Sigmoid colon (tissue), 7 donors: ENCODE results near the gene ATP5MG. TPM values are rescaled to one million over a fixed set of nuclear protein-coding genes. Genes with fewer than 3 reads are reported as not detected.

Source experiments
- DNase-seq: peaks from one replicate; pipeline ENCODE4 v3.0.0-alpha.2; 2019
- H3K27ac ChIP-seq, 4 donors: fragments of 200-600 bp; sonication (generic); one replicate each; pipeline ENCODE4 v1.5.1; 2016 to 2019; ENCODE audit warnings: mild to moderate bottlenecking in 1 of 4
- H3K27me3 ChIP-seq, 3 donors: fragments of 200-600 bp; sonication (generic); one replicate each; pipeline ENCODE4 v1.5.1; 2019; ENCODE audit warnings: mild to moderate bottlenecking in 1 of 3
- H3K36me3 ChIP-seq, 4 donors: fragments of 200-600 bp; sonication (generic); one replicate each; pipeline ENCODE4 v1.5.1; 2016 to 2019
- H3K4me1 ChIP-seq, 4 donors: fragments of 200-600 bp; sonication (generic); one replicate each; pipeline ENCODE4 v1.5.1; 2017 to 2019
- H3K4me3 ChIP-seq, 4 donors: fragments of 200-600 bp; sonication (generic); one replicate each; pipeline ENCODE4 v1.5.1; 2017 to 2019; ENCODE audit warnings: mild to moderate bottlenecking in 2 of 4, moderate library complexity in 1 of 4
- H3K9me3 ChIP-seq, 4 donors: fragments of 200-600 bp in 3 of 4; sonication (generic) in 3 of 4; one replicate each; pipeline versions ENCODE4 v1.5.1 to v1.6.1; 2013 to 2019
- CTCF ChIP-seq, 4 experiments: fragments of 450-650 bp in 3 of 4; fragments of 200-600 bp in 1 of 4; IDR thresholded peaks; one replicate each; pipeline ENCODE4 v1.5.1; 2016 to 2019; ENCODE audit warnings: antibody characterized with exemption in 4 of 4, mild to moderate bottlenecking in 3 of 4, moderate library complexity in 2 of 4
- EP300 ChIP-seq, 4 donors: sonication (generic); formaldehyde crosslinking; IDR thresholded peaks; one replicate each; pipeline ENCODE4 v1.6.1; 2017; ENCODE audit warnings: antibody characterized with exemption in 4 of 4
- POLR2A ChIP-seq, 2 donors: fragments of 450-650 bp; IDR thresholded peaks; one replicate each; pipeline ENCODE4 v1.6.1; 2016; ENCODE audit warnings: antibody characterized with exemption in 2 of 2, mild to moderate bottlenecking in 2 of 2, moderate library complexity in 2 of 2
- POLR2AphosphoS5 ChIP-seq, 4 donors: sonication (generic); formaldehyde crosslinking; IDR thresholded peaks; one replicate each; pipeline ENCODE4 v1.6.1; 2017; ENCODE audit warnings: antibody characterized with exemption in 4 of 4
- WGBS, 2 donors: extraction: QIAGEN DNeasy Blood & Tissue Kit; methylation state at CpG; one replicate each; pipeline ENCODE4 v1.1.7; 2013; 5-methylcytosine and 5-hydroxymethylcytosine counted together
- intact Hi-C: fragments of 100-400 bp; cut with DNase I; formaldehyde crosslinking; loops from one replicate; pipeline ENCODE4 v1.15.1; 2023
- polyA plus RNA-seq, 3 donors: library from polyadenylated mRNA; stranded (reverse); fragments of 200-250 nt; gene quantifications; one replicate each; pipeline ENCODE4 v1.2.3, GENCODE V29; 2013
- total RNA-seq, 4 donors: library from RNA; depleted of rRNA; stranded (reverse); fragments of >200 nt; gene quantifications; one replicate each; pipeline ENCODE4 v1.1.0, GENCODE V29; 2016
- donor health status: healthy with polysubstance abuse.
- donor health status: Bipolar disorder and iron deficiency.
- donor health status: healthy.

The ATP5MG gene
- total and polyA plus RNA-seq, 7 donors = 54.7 to 559 (median 141) TPM

- intact Hi-C loops = no loop called here
- Histone ChIP-seq H3K4me1 (no peaks in the 10 kb centered on the region), H3K27me3 (no peaks in the 10 kb centered on the region), H3K4me3 (no peak overlapping the region), H3K9me3 (no peaks in the 10 kb centered on the region), H3K36me3 (peaks cover 36 to 100% (median 70%) of the 10 kb centered on the region in 4 donors), H3K27ac (no peak overlapping the region)
- TF ChIP-seq CTCF (IDR thresholded peaks at IDR 0.05) = no peak
- no peak for TF ChIP-seq EP300 (IDR thresholded peaks at IDR 0.05)
- TF ChIP-seq POLR2A (IDR thresholded peaks at IDR 0.05) = no peak
- no peak for DNase-seq
- 85 to 87% methylated on average over 3 of the region's 3 CpGs for WGBS, 2 donors
These were observed 26.7 kb upstream of the ATP5MG start for GRCh38 chr11:118374729-118375128.

- intact Hi-C loops = no loop called here
- H3K4me3 ChIP-seq = no peak overlapping the region
- peaks cover 38 to 100% (median 64%) of the 10 kb centered on the region in 4 donors for H3K36me3 ChIP-seq
- no peaks in the 10 kb centered on the region for H3K9me3 ChIP-seq
- no peak for DNase-seq
- no peak for TF ChIP-seq EP300 (IDR thresholded peaks at IDR 0.05)
- no peak for TF ChIP-seq POLR2A (IDR thresholded peaks at IDR 0.05)
- TF ChIP-seq POLR2AphosphoS5 (IDR thresholded peaks at IDR 0.05) = no peak
- TF ChIP-seq CTCF (IDR thresholded peaks at IDR 0.05) = no peak
- no peak overlapping the region for H3K27ac ChIP-seq
- H3K27me3 ChIP-seq = no peaks in the 10 kb centered on the region
- H3K4me1 ChIP-seq = no peaks in the 10 kb centered on the region
These were observed 25.4 kb upstream of the ATP5MG start for GRCh38 chr11:118375978-118376377.

- WGBS, 2 donors = 96% methylated on average over 4 of the region's 4 CpGs
- no peak for DNase-seq
- Histone ChIP-seq H3K9me3 (no peaks in the 10 kb centered on the region), H3K4me3 (no peak overlapping the region), H3K27ac (no peak overlapping the region), H3K36me3 (peaks cover 37 to 100% (median 62%) of the 10 kb centered on the region in 4 donors), H3K4me1 (no peaks in the 10 kb centered on the region), H3K27me3 (no peaks in the 10 kb centered on the region)
- intact Hi-C loops = no loop called here
- TF ChIP-seq POLR2AphosphoS5 (IDR thresholded peaks at IDR 0.05) (no peak), CTCF (IDR thresholded peaks at IDR 0.05) (no peak)
These were observed 21.9 kb upstream of the ATP5MG start for GRCh38 chr11:118379497-118379896.

- H3K4me3 ChIP-seq = no peak overlapping the region
- no peaks in the 10 kb centered on the region for H3K27me3 ChIP-seq
- no peak for DNase-seq
- H3K4me1 ChIP-seq = no peaks in the 10 kb centered on the region
- no peak for TF ChIP-seq POLR2A (IDR thresholded peaks at IDR 0.05)
- TF ChIP-seq CTCF (IDR thresholded peaks at IDR 0.05) = no peak
- TF ChIP-seq POLR2AphosphoS5 (IDR thresholded peaks at IDR 0.05) = no peak
- no peak for TF ChIP-seq EP300 (IDR thresholded peaks at IDR 0.05)
- peaks cover 46 to 100% (median 64%) of the 10 kb centered on the region in 4 donors for H3K36me3 ChIP-seq
- intact Hi-C loops = no loop called here
- no peak overlapping the region for H3K27ac ChIP-seq
- no peaks in the 10 kb centered on the region for H3K9me3 ChIP-seq
These were observed 20.8 kb upstream of the ATP5MG start for GRCh38 chr11:118380571-118380970.

GRCh38 chr11:118382954-118383353 is 18.5 kb upstream of the ATP5MG start:
- intact Hi-C loops = no loop called here
- DNase-seq = no peak
- Histone ChIP-seq H3K27ac (no peak overlapping the region), H3K4me3 (no peak overlapping the region), H3K9me3 (no peaks in the 10 kb centered on the region), H3K27me3 (no peaks in the 10 kb centered on the region), H3K4me1 (no peaks in the 10 kb centered on the region), H3K36me3 (peaks cover 48 to 100% (median 74%) of the 10 kb centered on the region in 4 donors)
- WGBS, 2 donors = 94 to 98% methylated on average over 3 of the region's 3 CpGs
- TF ChIP-seq CTCF (IDR thresholded peaks at IDR 0.05) (no peak), POLR2A (IDR thresholded peaks at IDR 0.05) (no peak), POLR2AphosphoS5 (IDR thresholded peaks at IDR 0.05) (no peak), EP300 (IDR thresholded peaks at IDR 0.05) (no peak)
